HepG2 (cell line): ENCODE results near the gene LMAN2L. TPM values are rescaled to one million over a fixed set of nuclear protein-coding genes. Genes with fewer than 3 reads are reported as not detected.
A peak's percentile ranks its signal among the peaks of the same experiment; 100 is the strongest.

ENCODE experiments used
- CREBL2 ChIP-seq: sonication (generic); formaldehyde crosslinking; IDR thresholded peaks from 2 replicates; pipeline ENCODE4 v1.8.1; 2023; ENCODE audit warnings: missing genetic modification reagents, mild to moderate bottlenecking, borderline replicate concordance
- DPF2 ChIP-seq: sonication (generic); formaldehyde crosslinking; IDR thresholded peaks from 2 replicates; pipeline ENCODE4 v1.4.0; 2020; ENCODE audit warnings: mild to moderate bottlenecking, low read depth, missing genetic modification reagents, borderline replicate concordance
- HMGXB4 ChIP-seq, 2 experiments: sonication (generic) in 1 of 2; formaldehyde crosslinking in 1 of 2; IDR thresholded peaks; 2 replicates each; pipeline versions ENCODE4 v1.4.0 to v1.6.1; 2018 to 2020; ENCODE audit warnings: missing genetic modification reagents in 2 of 2, borderline replicate concordance in 1 of 2, low read depth in 1 of 2, mild to moderate bottlenecking in 1 of 2, missing biosample characterization in 1 of 2
- IRF9 ChIP-seq: sonication (generic); formaldehyde crosslinking; IDR thresholded peaks from 2 replicates; pipeline ENCODE4 v1.8.0; 2022; ENCODE audit warnings: missing genetic modification reagents, mild to moderate bottlenecking, borderline replicate concordance
- KDM6A ChIP-seq: IDR thresholded peaks from 2 replicates; pipeline ENCODE4 v1.6.1; 2016; ENCODE audit warnings: low read depth
- KMT2A ChIP-seq: sonication (generic); formaldehyde crosslinking; IDR thresholded peaks from 2 replicates; pipeline ENCODE4 v1.4.0; 2020; ENCODE audit warnings: missing genetic modification reagents
- NFE2 ChIP-seq: sonication (generic); formaldehyde crosslinking; IDR thresholded peaks from 2 replicates; pipeline ENCODE4 v1.4.0; 2020; ENCODE audit warnings: missing genetic modification reagents
- NFE2L2 ChIP-seq: fragments of 150-350 bp; IDR thresholded peaks from 2 replicates; pipeline ENCODE4 v1.6.1; 2014; ENCODE audit warnings: low read length
- NFIC ChIP-seq: IDR thresholded peaks from 2 replicates; pipeline ENCODE4 v1.6.1; 2012; ENCODE audit warnings: mild to moderate bottlenecking, low read length, inconsistent platforms
- PCBP1 ChIP-seq: fragments of 200-400 bp; formaldehyde crosslinking; IDR thresholded peaks from 2 replicates; pipeline ENCODE4 v1.6.1; 2017; ENCODE audit warnings: mild to moderate bottlenecking, low read depth, low read length, borderline replicate concordance
- RNF219 ChIP-seq: sonication (generic); formaldehyde crosslinking; IDR thresholded peaks from 2 replicates; pipeline ENCODE4 v1.5.0; 2020; ENCODE audit warnings: mild to moderate bottlenecking, missing genetic modification reagents
- RXRA ChIP-seq: sonication (generic); formaldehyde crosslinking; IDR thresholded peaks from 2 replicates; pipeline ENCODE4 v1.5.1; 2020; ENCODE audit warnings: missing genetic modification reagents
- SATB2 ChIP-seq: sonication (generic); formaldehyde crosslinking; IDR thresholded peaks from 2 replicates; pipeline ENCODE4 v1.5.0; 2020; ENCODE audit warnings: missing genetic modification reagents
- SOX13 ChIP-seq, 3 experiments: fragments of 450-650 bp in 1 of 3; sonication (generic) in 1 of 3; formaldehyde crosslinking in 1 of 3; IDR thresholded peaks in 2 of 3; conservative IDR thresholded peaks in 1 of 3; 2 replicates each; pipeline versions ENCODE4 v1.5.0 to v1.6.1; 2016 to 2020; ENCODE audit warnings: antibody characterized with exemption in 1 of 3, mild to moderate bottlenecking in 1 of 3, missing compliant biosample characterization in 1 of 3, missing genetic modification reagents in 1 of 3, moderate library complexity in 1 of 3
- SP5 ChIP-seq: IDR thresholded peaks from 2 replicates; pipeline ENCODE4 v1.6.1; 2016; ENCODE audit warnings: low read depth, borderline replicate concordance
- TBP ChIP-seq: sonication (generic); formaldehyde crosslinking; IDR thresholded peaks from 2 replicates; pipeline ENCODE4 v1.5.0; 2020; ENCODE audit warnings: missing genetic modification reagents
- U2AF1 ChIP-seq: fragments of 200-400 bp; formaldehyde crosslinking; optimal IDR thresholded peaks from 2 replicates; pipeline ENCODE3; 2017; ENCODE audit warnings: mild to moderate bottlenecking, low read depth, low read length
- YEATS2 ChIP-seq: sonication (generic); formaldehyde crosslinking; IDR thresholded peaks from 2 replicates; pipeline ENCODE4 v1.4.0; 2020; ENCODE audit warnings: missing genetic modification reagents, borderline replicate concordance
- ZBTB1 ChIP-seq: sonication (generic); formaldehyde crosslinking; IDR thresholded peaks from 2 replicates; pipeline ENCODE4 v1.4.0; 2020; ENCODE audit warnings: missing genetic modification reagents, borderline replicate concordance
- ZNF235 ChIP-seq: sonication (generic); formaldehyde crosslinking; IDR thresholded peaks from 2 replicates; pipeline ENCODE4 v1.8.1; 2023; ENCODE audit warnings: mild to moderate bottlenecking, missing genetic modification reagents, borderline replicate concordance
- ZNF605 ChIP-seq: sonication (generic); formaldehyde crosslinking; IDR thresholded peaks from 2 replicates; pipeline ENCODE4 v1.8.0; 2022; ENCODE audit warnings: mild to moderate bottlenecking, missing genetic modification reagents
- ZNF780A ChIP-seq: sonication (generic); formaldehyde crosslinking; IDR thresholded peaks from 2 replicates; pipeline ENCODE4 v1.8.0; 2022; ENCODE audit warnings: mild to moderate bottlenecking, missing genetic modification reagents, moderate library complexity
- ZNF883 ChIP-seq: sonication (generic); formaldehyde crosslinking; IDR thresholded peaks from 2 replicates; pipeline ENCODE4 v1.5.1; 2020; ENCODE audit warnings: mild to moderate bottlenecking, missing genetic modification reagents; ENCODE audit errors: not compliant biosample characterization
- polyA plus RNA-seq, 8 experiments: library from polyadenylated mRNA; depleted of rRNA in 3 of 8; stranded (reverse) in 7 of 8; unstranded in 1 of 8; fragments of >200 nt; fragmentation: Illumina TruSeq in 4 of 8; extraction: Trizol in 4 of 8; gene quantifications; 2 replicates each; pipeline versions ENCODE4 v1.2.1 to v1.2.3, GENCODE V29; 2011 to 2016; ENCODE audit warnings: low read depth in 4 of 8, missing spikeins in 1 of 8, mixed read lengths in 1 of 8; ENCODE audit not compliant: insufficient read depth in 1 of 8
- total RNA-seq, 5 experiments: library from RNA; depleted of rRNA; stranded (reverse); fragments of >200 nt; fragmentation: Illumina TruSeq; extraction: Trizol; gene quantifications; 2 replicates each; pipeline ENCODE4 v1.2.3, GENCODE V29; 2016; ENCODE audit warnings: low read depth in 1 of 5

Gene LMAN2L
- total and polyA plus RNA-seq, 2 of the 13 experiments (the other 11 are each of a cell fraction or from before 2014, with no cell fraction given) = 39.1 to 57.9 TPM

- TF ChIP-seq KMT2A (CRISPR knock-in tag) (peak; percentile 59; the same call in 1 of the 2 replicates), KDM6A (CRISPR knock-in tag) (no peak), NFE2 (CRISPR knock-in tag) (no peak), PCBP1 (peak; percentile 72; the same call in 1 of the 2 replicates), NFE2L2 (no peak), HMGXB4 (CRISPR knock-in tag; IDR thresholded peaks at IDR 0.05; ENCODE audit: borderline replicate concordance in 1 of 2, low read depth in 1 of 2) (peak in 1 of 2 experiments; percentile 84; a peak in 2 of 4 replicates), SATB2 (CRISPR knock-in tag) (no peak), SP5 (CRISPR knock-in tag) (no peak; the same call in 1 of the 2 replicates), NFIC (no peak), RXRA (CRISPR knock-in tag) (peak; percentile 49; the same call in 1 of the 2 replicates), U2AF1 (no peak), DPF2 (CRISPR knock-in tag) (no peak), CREBL2 (CRISPR knock-in tag) (0 out of 2 replicates have a peak, but pooled peaks have one; percentile 77), ZNF883 (peak; percentile 58), TBP (no peak; the same call in 1 of the 2 replicates), ZNF780A (no peak), SOX13 (IDR thresholded peaks at IDR 0.05) (no peak), SOX13 (CRISPR knock-in tag; conservative IDR thresholded peaks at IDR 0.05 in 1 of 2, IDR thresholded peaks at IDR 0.05 in 1 of 2) (no peak), ZNF235 (CRISPR knock-in tag) (no peak), YEATS2 (peak; percentile 25; the same call in 1 of the 2 replicates), ZNF605 (CRISPR knock-in tag) (no peak), ZBTB1 (CRISPR knock-in tag) (no peak), IRF9 (CRISPR knock-in tag) (peak; percentile 83; the same call in 1 of the 2 replicates), RNF219 (CRISPR knock-in tag) (no peak)
These were observed at the start of gene LMAN2L (continued) for GRCh38 chr2:96739633-96740428.
